Neural cell (in vitro differentiated cells): ENCODE measurements around the gene KIAA0586. TPM values are rescaled to one million over a fixed set of nuclear protein-coding genes. Genes with fewer than 3 reads are reported as not detected.

Experiments
- H2AFZ ChIP-seq: fragments of 200-600, 300-800 bp; sonication (generic), shearing (Covaris generic); 2 replicates; pipeline ENCODE4 v1.6.0; 2014; ENCODE audit warnings: low read depth, mild to moderate bottlenecking, antibody characterized with exemption, low read length, moderate library complexity
- H3F3A ChIP-seq: fragments of 200-600 bp; shearing (Covaris generic); 2 replicates; pipeline ENCODE4 v1.6.1; 2016; ENCODE audit warnings: mild to moderate bottlenecking, moderate library complexity, mixed read lengths, antibody characterized with exemption, low read length; ENCODE audit not compliant: insufficient read depth, poor library complexity, severe bottlenecking
- H3K27ac ChIP-seq: fragments of 200-600, 300-800 bp; sonication (generic), shearing (Covaris generic); 2 replicates; pipeline ENCODE4 v1.5.1; 2014; ENCODE audit warnings: mild to moderate bottlenecking, low read length, moderate library complexity
- H3K27me3 ChIP-seq: fragments of 300-800, 200-600 bp; sonication (generic), shearing (Covaris generic); 2 replicates; pipeline ENCODE4 v1.6.0; 2014; ENCODE audit warnings: mild to moderate bottlenecking, low read depth, low read length, moderate library complexity; ENCODE audit not compliant: insufficient read depth
- H3K36me3 ChIP-seq: fragments of 300-800, 200-600 bp; sonication (generic), shearing (Covaris generic); 2 replicates; pipeline ENCODE4 v1.5.1; 2014; ENCODE audit warnings: mild to moderate bottlenecking, antibody characterized with exemption, low read length, moderate library complexity; ENCODE audit not compliant: insufficient read depth
- H3K4me2 ChIP-seq: fragments of 300-800, 200-600 bp; sonication (generic), shearing (Covaris generic); 2 replicates; pipeline ENCODE4 v1.6.0; 2014; ENCODE audit warnings: mild to moderate bottlenecking, low read length
- H3K4me3 ChIP-seq: fragments of 300-800, 200-600 bp; sonication (generic), shearing (Covaris generic); 2 replicates; pipeline ENCODE4 v1.5.1; 2014; ENCODE audit warnings: mild to moderate bottlenecking, low read length, moderate library complexity
- H3K79me2 ChIP-seq: fragments of 200-600 bp; shearing (Covaris generic); replicated peaks from 2 replicates; pipeline ENCODE4 v1.6.0; 2014; ENCODE audit warnings: mild to moderate bottlenecking, low read length, moderate library complexity; ENCODE audit not compliant: insufficient read depth
- H3K9ac ChIP-seq: fragments of 300-800, 200-600 bp; sonication (generic), shearing (Covaris generic); 2 replicates; pipeline ENCODE4 v1.6.1; 2016; ENCODE audit warnings: mild to moderate bottlenecking, low read length, mixed read lengths
- H3K9me2 ChIP-seq: fragments of 200-600 bp; shearing (Covaris generic); 2 replicates; pipeline ENCODE4 v1.6.1; 2016; ENCODE audit warnings: mild to moderate bottlenecking, low read length, mixed read lengths; ENCODE audit not compliant: insufficient read depth
- H3K9me3 ChIP-seq: fragments of 200-600, 300-800 bp; sonication (generic), shearing (Covaris generic); 2 replicates; pipeline ENCODE4 v1.6.1; 2016; ENCODE audit warnings: mild to moderate bottlenecking, mixed run types, low read length, moderate library complexity, mixed read lengths
- H4K20me1 ChIP-seq: fragments of 200-600 bp; shearing (Covaris generic); 2 replicates; pipeline ENCODE4 v1.6.1; 2016; ENCODE audit warnings: mild to moderate bottlenecking, mixed run types; ENCODE audit not compliant: insufficient read depth
- CTCF ChIP-seq: fragments of 450-650 bp; IDR thresholded peaks from 2 replicates; pipeline ENCODE4 v1.5.1; 2014; ENCODE audit warnings: antibody characterized with exemption, mild to moderate bottlenecking, moderate library complexity; ENCODE audit not compliant: poor library complexity, severe bottlenecking
- EP300 ChIP-seq: fragments of 450-650 bp; conservative IDR thresholded peaks from 2 replicates; pipeline ENCODE4 v1.6.1; 2014; ENCODE audit warnings: antibody characterized with exemption, mild to moderate bottlenecking, moderate library complexity; ENCODE audit not compliant: poor library complexity, severe bottlenecking
- EZH2 ChIP-seq: fragments of 200-600, 300-800 bp; shearing (Covaris generic), sonication (generic); IDR thresholded peaks from 2 replicates; pipeline ENCODE4 v1.6.1; 2014; ENCODE audit warnings: antibody characterized with exemption, low read length, borderline replicate concordance, mild to moderate bottlenecking; ENCODE audit not compliant: insufficient read depth, poor library complexity, severe bottlenecking
- MXI1 ChIP-seq: fragments of 450-650 bp; conservative IDR thresholded peaks from 2 replicates; pipeline ENCODE4 v1.6.1; 2014; ENCODE audit warnings: antibody characterized with exemption, mild to moderate bottlenecking; ENCODE audit not compliant: poor library complexity, severe bottlenecking
- POLR2AphosphoS5 ChIP-seq: IDR thresholded peaks from 2 replicates; pipeline ENCODE4 v1.6.1; 2012
- RAD21 ChIP-seq: fragments of 450-650 bp; conservative IDR thresholded peaks from 2 replicates; pipeline ENCODE4 v1.6.1; 2014; ENCODE audit warnings: antibody characterized with exemption, mild to moderate bottlenecking, moderate library complexity
- REST ChIP-seq: IDR thresholded peaks from 2 replicates; pipeline ENCODE4 v1.6.1; 2012; ENCODE audit warnings: borderline replicate concordance
- SMC3 ChIP-seq: fragments of 450-650 bp; conservative IDR thresholded peaks from 2 replicates; pipeline ENCODE4 v1.6.1; 2014; ENCODE audit warnings: antibody characterized with exemption, mild to moderate bottlenecking, moderate library complexity; ENCODE audit not compliant: poor library complexity
- TAF1 ChIP-seq: IDR thresholded peaks from 2 replicates; pipeline ENCODE4 v1.6.1; 2012; ENCODE audit warnings: low read depth
- polyA plus RNA-seq: library from polyadenylated mRNA; depleted of rRNA; stranded (reverse); fragments of >200 nt; gene quantifications from 2 replicates; pipeline ENCODE4 v1.2.3, GENCODE V29; 2014

KIAA0586 gene
- polyA plus RNA-seq, 1 donor from 2014 or later, result 8.0 TPM

- H3F3A ChIP-seq, result no peaks in the 10 kb centered on the region
Observed at GRCh38 chr14:58555647-58556046, 128.1 kb downstream of the KIAA0586 start.

GRCh38 chr14:58557242-58557641, 129.7 kb downstream of the KIAA0586 start:
- no peak overlapping the region for H2AFZ ChIP-seq
- no peaks in the 10 kb centered on the region for H3F3A ChIP-seq
- no peaks in the 10 kb centered on the region for H3K79me2 ChIP-seq
- no peaks in the 10 kb centered on the region for H3K27me3 ChIP-seq
- no peaks in the 10 kb centered on the region for H3K36me3 ChIP-seq
- no peaks in the 10 kb centered on the region for H3K9me3 ChIP-seq
- H3K9me2 ChIP-seq, result no peaks in the 10 kb centered on the region
- H3K4me2 ChIP-seq, result no peak overlapping the region
- TF ChIP-seq REST (no peak), EZH2 (no peak), POLR2AphosphoS5 (no peak)
- H4K20me1 ChIP-seq, result no peaks in the 10 kb centered on the region
- no peak overlapping the region for H3K9ac ChIP-seq
- no peak overlapping the region for H3K27ac ChIP-seq
- no peak overlapping the region for H3K4me3 ChIP-seq

More at GRCh38 chr14:58555647-58556046, 128.1 kb downstream of the KIAA0586 start:
- no peaks in the 10 kb centered on the region for H3K9me2 ChIP-seq
- H3K9me3 ChIP-seq, result no peaks in the 10 kb centered on the region
- no peaks in the 10 kb centered on the region for H4K20me1 ChIP-seq
- H3K36me3 ChIP-seq, result no peaks in the 10 kb centered on the region
- no peaks in the 10 kb centered on the region for H3K27me3 ChIP-seq
- H3K4me2 ChIP-seq, result peak overlapping the region; percentile 29
- peak overlapping the region; percentile 42 for H3K27ac ChIP-seq
- no peak for TF ChIP-seq EZH2
- peak; percentile 66 for TF ChIP-seq POLR2AphosphoS5
- peak; percentile 81 for TF ChIP-seq EP300
- H2AFZ ChIP-seq, result no peak overlapping the region
- no peaks in the 10 kb centered on the region for H3K79me2 ChIP-seq
- no peak overlapping the region for H3K4me3 ChIP-seq
- no peak overlapping the region for H3K9ac ChIP-seq

GRCh38 chr14:58560208-58560607, 132.7 kb downstream of the KIAA0586 start:
- Histone ChIP-seq H3K4me2 (no peak overlapping the region), H4K20me1 (no peaks in the 10 kb centered on the region), H2AFZ (no peak overlapping the region)

More at GRCh38 chr14:58560208-58560607, 132.7 kb downstream of the KIAA0586 start:
- Histone ChIP-seq H3K27me3 (no peaks in the 10 kb centered on the region), H3K79me2 (no peaks in the 10 kb centered on the region), H3K27ac (no peak overlapping the region), H3K9ac (no peak overlapping the region), H3K9me2 (no peaks in the 10 kb centered on the region), H3K4me3 (no peak overlapping the region), H3K9me3 (no peaks in the 10 kb centered on the region), H3K36me3 (no peaks in the 10 kb centered on the region), H3F3A (no peaks in the 10 kb centered on the region)
- TF ChIP-seq REST (no peak), EP300 (no peak), CTCF (no peak), SMC3 (no peak), POLR2AphosphoS5 (no peak), TAF1 (no peak), RAD21 (no peak), MXI1 (no peak), EZH2 (no peak)
